GM18909 (cell line): ENCODE results near the gene VWA8.
"Not testable (repeated sequence)": the region's sequence is repeated elsewhere in the genome, so short reads cannot be mapped to it uniquely, and the experiment has no call there.

ENCODE experiments used
- ATAC-seq: cut with Tn5 transposase; IDR thresholded peaks from one replicate; pipeline ENCODE4 v1.9.1; 2021; ENCODE audit warnings: mild to moderate bottlenecking; ENCODE audit not compliant: unreplicated experiment, poor library complexity

VWA8 gene

DNA sequence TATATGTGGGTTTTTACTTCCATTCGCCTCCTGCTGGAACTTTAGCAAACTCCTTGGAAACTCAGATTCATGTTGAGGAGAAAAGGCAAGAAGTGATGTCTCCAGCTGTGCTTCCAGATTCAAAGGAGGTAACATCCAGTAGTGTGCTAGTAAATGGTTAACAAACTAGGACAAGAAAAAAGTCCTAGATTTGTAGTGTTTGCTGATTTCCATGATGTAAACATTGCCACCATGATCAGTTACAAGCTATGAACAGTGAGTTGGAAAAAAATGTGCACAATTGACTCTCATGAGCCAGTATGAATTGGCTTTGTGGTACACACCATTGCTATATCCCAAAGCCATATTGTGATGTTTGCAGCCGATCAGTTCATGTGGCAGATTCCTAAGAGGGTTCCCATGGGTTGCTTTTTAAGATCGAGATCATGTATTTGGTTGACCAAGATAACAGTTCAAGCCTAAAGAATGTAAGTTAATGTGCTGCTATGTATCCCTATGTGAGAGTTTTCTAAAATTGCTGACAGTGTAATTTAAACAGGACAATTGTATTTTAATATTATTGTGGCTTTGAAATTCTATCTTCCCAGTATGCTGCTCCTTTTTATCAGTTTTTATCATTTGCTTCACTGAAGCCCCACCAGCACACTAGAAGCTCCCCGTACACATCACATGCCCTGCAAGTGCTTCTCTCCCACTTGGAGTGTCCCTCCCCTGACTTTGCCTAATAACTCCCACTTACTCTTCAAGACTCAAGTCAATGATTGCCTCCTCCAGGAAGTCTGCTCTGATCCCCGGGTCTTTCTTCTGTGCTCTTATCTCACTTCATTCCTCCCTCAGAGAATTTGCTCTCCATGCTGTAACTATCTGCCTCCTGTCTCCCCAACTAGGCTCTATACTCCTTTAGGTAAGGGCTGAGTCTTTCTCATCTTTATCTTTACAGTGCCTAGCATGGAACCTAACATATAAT lies 355.3 kb downstream of the VWA8 start:
- ATAC-seq = no peak

DNA sequence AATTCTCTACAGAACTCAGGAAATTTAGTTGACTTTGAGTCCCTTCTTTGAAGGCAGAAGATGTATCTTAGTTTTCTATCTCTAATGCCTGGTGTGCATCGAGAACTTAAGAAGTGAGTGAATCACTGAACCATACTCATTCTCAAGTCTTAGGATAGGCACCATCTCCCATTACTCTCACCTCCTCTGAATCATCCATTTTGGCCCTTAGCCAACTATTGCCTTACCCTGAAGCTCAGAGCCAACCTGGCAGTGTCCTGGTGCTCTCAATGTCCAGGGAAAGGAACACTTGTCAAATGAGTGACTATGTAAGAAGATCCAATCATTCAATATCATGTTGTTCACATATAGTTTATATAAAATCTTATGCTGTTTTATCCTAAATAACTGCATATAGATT lies 357.0 kb downstream of the VWA8 start:
- no peak for ATAC-seq

DNA sequence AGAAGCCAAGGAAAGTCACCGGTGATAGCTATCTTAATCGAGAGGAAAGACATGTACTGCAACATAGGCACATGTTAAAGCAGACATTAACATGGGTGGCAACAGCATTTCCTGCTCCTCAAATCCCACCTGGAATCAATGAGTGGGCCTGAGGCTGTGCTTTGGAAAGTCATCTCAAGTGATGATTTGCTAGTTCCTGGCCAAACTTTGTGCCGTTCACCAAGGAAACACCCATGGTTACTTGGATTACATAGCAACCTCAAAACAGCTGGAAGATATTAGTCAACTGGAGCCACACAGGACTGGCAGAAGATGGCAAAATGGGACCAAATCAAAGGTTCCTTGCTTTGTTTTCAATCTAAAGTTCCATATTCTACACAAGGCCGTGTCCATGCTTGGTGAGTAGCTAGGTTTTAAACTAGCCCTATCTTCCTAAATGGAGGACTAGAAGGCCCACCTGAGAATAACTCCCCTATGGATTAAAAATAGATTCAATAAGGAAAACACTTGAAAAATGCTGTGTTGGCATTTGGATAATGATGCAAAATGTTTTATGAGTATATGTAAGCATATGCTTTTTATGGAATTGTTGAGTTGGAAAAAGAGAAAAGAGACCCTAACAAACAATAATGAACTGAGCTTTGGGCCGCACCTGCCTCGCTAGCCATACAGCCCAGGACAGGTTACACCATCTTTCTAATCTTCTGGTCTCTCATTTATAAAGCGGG lies 359.0 kb downstream of the VWA8 start:
- ATAC-seq = no peak

DNA sequence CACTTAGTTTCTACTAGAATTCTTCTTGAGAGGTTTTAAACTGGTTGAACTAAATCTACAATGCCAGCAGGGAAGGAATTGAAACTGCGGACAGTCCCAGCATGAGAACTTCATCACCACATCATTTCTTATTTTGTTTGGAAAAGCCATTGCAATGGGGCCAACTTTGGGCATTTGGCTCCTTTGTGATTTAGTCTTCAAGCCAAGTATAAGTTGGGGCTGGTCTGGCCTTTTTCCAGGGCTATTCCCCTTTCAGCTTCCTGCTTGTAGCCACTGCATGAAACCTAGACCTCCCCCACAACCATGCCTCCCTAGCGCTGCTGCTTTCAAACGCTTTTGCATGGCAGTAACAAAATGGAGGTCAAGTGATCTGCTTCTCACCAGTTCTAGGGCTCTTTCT lies 361.3 kb downstream of the VWA8 start:
- ATAC-seq = no peak

DNA sequence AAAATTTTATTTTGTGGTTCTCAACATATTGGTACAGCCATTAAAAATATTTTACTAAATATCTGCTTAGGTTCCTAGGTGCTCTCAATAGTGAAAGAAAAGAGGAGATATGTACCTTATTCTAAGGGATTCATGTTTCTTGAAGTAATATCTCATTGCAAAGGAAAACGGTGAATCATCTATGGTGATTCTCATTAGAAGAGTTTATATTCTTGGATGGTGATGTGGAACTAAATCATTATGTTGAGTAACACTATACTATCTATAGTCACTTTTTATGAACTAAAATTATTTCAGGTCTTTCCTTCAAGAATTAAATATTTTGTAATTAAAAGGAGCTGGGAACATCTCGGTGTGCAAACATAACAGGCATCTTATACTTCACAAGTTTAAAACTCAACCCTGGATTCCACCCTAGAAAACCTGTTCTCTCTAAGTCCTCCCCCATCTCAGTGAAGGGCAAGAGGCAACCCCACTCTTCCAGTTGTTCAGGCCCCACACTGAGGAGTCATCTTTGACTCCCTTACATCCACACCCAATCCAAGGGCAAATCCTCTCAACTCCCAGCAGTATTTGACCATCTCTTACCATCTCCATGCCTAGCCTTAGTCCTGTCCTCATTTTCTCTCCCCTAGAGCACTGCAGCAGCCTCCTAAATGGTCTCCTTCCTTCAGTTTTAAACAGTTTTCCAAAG lies 363.4 kb downstream of the VWA8 start:
- no peak for ATAC-seq

DNA sequence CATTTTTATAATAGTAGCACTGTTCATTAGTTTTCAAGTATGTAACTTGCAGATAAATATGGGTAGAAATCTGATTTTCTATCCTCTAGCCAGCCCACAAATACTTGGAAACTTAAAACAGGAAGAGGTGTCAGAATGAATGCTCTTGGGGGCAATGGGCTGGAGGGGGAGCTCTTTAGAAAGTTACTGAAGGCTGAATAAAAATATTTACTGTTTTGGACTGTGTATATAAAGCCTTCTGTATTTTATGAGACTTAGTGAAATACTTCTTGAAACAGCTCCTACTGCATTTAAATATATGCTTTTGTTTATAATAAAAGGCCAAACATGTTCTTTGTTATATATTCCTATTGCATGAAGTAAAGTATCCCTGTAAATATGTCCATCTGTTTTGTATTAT lies 364.7 kb downstream of the VWA8 start:
- no peak for ATAC-seq

DNA sequence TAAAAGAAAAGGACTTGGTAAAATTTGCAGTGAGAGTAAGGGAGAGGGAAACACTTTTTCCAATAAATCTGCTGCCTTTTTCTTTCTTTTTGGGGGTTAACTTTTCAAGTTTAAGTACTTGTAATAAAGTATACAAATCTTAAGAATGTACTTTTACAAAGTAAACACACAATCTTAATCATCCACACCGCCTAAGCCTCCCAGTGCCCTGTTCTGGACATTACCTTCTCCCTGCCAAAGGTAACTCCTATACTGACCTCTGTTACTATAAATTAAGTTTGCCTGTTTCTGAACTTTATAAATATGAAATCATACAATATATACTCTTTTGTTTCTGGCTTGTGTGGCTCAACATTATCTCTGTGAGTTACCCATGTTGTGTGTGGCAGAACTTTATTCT lies 365.6 kb downstream of the VWA8 start:
- no peak for ATAC-seq

DNA sequence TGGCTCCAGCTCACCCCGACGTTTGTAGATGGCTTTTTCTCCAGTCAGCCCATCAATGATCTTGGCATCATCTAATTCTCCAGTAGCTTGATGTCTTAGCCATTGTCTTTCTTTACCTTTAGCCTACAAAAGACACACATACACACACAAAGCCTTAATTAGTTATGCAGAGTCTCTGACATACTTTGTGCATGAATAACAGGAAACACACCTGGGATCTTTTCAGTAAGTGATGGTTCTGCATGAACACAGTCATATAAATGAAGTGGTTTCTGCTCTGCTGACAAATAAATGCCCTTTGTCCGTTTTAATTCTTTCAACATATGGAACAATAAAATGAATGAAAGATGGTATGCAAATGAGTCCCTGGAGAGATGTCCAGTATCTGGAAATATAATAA lies 370.3 kb downstream of the VWA8 start:
- no peak for ATAC-seq

DNA sequence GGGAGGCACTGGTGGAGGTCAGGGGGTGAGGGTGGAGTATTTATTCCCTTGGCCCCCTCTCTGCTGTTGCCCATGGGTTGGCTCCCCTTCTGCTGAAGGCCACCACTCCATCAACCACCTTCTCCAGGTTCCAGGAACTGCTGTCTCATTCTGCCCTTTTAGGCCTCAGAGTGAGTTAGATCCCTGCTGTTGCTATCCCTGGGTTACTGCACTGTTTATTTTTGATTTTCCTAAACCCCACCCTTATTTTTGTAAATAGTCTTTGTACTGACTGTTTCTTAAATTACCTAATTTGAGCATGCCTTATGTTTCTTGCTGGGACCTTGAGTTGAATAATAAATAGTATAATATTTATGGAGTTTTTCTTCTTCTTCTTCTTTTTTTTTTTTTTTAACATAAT lies 370.8 kb downstream of the VWA8 start:
- no peak for ATAC-seq

DNA sequence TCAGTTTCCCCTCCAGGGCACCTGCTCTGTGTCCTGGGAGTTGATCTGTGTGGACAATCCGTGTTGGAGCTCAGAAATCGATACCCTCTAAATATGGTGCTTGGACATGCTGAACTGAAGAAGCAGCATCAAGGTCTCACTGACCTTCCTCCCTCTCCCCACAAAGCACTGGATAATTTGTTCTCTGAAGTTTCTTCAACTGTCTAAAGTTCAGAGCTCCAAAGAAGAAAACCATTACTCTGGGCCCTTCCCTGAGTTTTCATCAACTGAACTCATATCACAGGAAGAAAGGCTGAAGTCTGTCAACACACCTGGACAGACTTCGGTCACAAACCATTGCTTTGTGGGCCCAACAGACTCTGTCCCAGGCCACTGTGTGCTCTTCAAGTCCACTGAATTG lies 371.5 kb downstream of the VWA8 start:
- no peak for ATAC-seq

DNA sequence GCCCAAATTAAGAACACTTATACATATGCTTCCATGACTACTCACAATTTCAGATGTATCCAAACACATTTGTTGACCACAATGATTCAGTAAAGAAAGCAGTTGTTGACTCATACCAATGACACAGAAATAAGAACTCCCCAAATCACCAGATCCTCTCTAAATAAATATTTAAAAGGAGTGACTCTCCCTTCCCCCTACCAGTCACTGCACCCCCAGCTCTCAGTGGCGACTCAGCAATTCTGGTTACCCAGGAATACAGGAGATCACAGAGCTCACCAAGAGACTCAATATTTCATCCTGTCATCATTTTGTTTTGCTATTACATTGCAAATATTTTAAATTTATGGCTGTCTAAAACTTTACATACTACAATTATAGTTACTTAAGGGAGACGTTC lies 372.0 kb downstream of the VWA8 start:
- no peak for ATAC-seq

DNA sequence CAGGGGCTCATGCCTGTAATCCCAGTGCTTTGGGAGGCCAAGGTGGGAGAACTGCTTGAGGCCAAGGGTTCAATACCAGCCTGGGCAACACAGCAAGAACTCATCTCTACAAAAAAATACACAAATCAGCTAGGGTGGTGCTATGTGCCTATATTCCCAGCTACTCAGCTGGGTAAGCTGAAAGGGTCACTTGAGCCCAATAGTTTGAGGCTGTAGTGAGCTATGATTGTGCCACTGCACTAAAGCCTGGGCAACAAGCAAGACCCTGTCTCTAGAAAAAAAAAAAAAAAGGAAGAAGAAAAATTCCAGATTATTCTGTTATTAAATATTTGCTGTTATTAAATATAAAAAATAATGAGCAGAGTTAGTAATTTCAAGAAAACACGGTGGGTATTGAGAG lies 372.5 kb downstream of the VWA8 start:
- no peak for ATAC-seq

DNA sequence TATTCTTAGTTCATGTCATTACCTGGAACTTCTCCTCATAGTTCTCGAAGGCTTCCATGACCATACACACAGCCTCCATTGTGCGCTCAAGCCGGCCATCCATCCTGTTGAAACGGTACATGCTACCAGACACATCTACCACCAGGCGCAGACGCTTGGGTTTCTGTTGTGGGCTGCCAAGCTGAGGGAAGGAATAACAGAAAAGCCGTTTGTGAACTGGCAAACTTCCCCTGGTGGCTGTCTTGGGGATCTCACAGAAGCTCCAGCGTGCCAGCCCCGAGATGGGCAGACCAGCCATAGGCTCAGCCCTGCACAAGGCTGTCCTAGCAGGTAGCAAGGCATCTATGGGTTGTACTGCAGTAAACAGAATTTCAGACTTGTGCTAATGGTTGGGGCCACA lies 373.4 kb downstream of the VWA8 start:
- no peak for ATAC-seq

DNA sequence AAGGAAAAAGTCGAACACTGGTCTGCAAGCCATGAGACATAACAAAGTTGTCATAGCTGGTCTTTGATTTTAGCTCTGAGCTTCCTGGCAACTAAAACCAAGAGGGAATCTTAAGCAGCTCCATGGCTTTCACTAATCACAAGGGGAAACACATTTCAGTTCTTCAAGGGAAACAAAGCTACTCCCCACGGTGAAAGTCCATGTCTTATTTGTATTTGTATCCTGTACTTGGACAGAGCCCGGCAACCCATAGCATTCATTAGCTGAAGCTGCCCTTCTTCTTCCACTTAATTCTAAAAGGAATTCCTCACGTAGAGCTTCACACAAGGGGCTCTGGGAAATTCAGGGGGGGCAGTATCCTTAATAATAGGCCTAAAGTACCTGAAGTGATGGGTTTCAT lies 374.7 kb downstream of the VWA8 start:
- ATAC-seq = no peak

DNA sequence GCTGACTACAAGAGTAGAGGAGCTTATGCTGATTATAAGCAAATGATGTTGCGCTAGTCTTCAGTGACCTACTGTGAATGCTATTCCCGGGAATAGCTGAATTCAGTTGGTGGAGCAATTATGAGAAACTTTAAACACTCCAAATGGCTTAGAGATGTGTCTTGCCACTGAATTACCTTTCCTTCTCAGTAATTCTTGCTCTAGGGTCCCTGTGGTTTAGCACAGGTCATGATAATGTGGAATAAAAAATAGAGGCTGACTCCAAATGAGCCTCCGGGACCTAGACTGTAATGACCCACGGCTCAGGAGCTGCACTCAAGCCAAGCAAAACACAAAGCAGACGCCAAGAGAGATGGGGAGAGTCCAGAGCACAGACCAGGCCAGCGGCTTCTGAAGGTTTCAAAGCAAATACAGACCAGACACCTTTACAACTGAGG lies 378.9 kb downstream of the VWA8 start:
- ATAC-seq = no peak

DNA sequence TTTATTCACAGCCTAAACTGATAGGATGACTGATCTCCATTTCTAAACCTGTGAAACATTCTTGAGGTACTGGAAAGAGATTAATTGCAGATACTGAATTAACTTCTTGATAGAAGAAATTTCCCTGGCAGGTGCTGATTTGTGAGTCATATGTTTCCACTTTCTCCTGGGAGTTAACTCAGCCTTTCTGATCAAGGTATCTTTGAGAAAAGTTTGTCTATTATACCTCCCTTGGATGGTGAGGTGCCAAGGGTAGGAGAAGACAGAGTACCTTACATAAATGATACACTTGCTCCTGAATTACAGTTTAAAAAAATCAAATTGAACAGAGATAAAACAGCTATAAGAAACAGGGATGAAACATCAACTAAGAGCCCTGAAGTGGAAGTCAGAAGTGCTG lies 380.6 kb downstream of the VWA8 start:
- ATAC-seq = no peak

DNA sequence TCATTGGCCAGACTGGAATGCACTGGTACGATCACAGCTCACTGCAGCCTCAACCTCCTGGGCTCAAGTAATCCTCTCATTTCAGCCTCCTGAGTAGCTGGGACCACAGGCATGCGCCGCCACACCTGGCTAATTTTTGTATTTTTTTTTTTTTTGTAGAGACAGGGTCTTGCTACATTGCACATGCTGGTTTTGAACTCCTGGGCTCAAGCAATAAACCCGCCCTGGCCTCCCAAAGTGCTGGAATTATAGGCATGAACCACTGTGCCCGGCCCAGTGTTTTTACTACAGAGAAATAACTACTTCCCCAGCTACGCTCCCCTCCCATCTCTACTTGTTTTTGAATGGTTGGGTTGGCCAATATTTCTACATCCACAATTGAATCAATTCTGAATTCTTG lies 381.0 kb downstream of the VWA8 start:
- no peak for ATAC-seq

DNA sequence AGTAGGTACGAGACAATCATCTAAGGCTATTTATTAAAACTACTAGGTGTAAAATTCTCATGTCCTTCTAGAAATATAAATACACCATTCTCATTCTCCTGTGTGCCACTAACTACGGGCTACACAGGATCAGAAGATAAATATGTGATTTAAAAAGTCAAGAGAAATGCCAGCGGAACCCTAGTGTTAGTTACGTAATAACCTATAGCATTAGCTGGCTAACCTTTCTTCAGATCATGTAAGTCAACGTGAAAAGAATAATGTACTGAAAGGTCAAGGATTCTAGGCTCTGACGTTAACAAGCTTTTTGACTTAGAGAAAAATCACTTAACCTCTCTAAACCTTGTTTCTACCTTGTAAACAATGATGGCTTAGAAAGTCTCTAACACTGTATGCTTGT lies 381.7 kb downstream of the VWA8 start:
- no peak for ATAC-seq

DNA sequence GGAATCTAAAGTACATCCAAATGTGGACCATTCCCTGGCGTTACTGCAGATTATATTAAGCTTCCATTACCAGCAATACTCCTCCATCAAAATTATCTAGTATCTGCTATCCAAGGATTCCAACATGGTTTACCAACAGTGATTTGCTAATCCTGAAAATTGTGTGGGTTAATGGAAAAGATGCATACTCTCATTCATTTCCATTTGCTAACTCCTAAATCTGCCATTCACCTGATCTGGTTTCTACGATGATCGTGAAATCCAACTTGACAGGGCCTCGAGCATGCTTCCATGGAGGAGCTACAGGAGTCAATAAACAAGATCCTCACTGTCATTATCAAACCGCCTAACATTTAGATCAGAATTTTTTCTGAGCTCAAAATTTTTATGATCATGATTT lies 382.5 kb downstream of the VWA8 start:
- ATAC-seq = no peak

DNA sequence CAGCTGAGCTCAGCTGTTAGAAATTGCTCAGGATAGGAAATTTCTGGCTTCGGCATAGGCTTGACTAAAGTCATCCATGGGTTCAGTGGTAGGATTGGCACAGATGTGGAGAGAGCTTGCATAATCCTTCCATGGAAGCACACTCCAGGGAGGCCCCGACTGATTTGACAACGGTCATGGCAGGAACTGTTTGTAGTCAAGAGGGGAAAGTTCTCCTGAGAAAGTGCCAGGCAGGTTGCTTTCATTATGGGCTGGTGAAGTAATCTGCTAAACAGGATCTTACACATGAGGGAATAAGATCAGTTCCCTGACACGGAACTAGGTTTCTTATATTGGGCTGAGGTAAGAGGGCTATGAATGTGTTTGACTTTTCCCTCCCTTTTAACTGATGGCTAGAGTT lies 383.5 kb downstream of the VWA8 start:
- ATAC-seq = no peak

DNA sequence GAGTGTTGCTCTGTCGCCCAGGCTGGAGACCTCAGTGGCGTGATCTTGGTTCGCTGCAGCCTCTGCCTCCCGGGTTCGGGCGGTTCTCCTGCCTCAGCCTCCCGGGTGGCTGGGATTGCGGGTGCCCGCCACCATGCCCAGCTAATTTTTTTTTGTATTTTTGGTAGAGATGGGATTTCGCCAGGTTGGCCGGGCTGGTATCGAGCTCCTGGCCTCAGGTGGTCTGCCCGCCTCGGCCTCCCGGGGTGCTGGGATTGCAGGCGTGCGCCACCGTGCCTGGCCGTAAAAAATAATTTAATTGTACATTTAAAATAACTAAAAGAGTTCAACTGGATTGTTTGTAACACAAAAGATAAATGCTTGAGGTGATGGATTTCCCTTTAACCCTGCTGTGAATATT lies 387.3 kb downstream of the VWA8 start:
- ATAC-seq = not testable (repeated sequence)
